HG03064 (cell line): ENCODE measurements around the gene CEL.
A peak's percentile ranks its signal among the peaks of the same experiment; 100 is the strongest.

Experiments
- ATAC-seq: cut with Tn5 transposase; IDR thresholded peaks from one replicate; pipeline ENCODE4 v1.9.1; 2021; ENCODE audit warnings: low read depth; ENCODE audit not compliant: unreplicated experiment

CEL gene

DNA sequence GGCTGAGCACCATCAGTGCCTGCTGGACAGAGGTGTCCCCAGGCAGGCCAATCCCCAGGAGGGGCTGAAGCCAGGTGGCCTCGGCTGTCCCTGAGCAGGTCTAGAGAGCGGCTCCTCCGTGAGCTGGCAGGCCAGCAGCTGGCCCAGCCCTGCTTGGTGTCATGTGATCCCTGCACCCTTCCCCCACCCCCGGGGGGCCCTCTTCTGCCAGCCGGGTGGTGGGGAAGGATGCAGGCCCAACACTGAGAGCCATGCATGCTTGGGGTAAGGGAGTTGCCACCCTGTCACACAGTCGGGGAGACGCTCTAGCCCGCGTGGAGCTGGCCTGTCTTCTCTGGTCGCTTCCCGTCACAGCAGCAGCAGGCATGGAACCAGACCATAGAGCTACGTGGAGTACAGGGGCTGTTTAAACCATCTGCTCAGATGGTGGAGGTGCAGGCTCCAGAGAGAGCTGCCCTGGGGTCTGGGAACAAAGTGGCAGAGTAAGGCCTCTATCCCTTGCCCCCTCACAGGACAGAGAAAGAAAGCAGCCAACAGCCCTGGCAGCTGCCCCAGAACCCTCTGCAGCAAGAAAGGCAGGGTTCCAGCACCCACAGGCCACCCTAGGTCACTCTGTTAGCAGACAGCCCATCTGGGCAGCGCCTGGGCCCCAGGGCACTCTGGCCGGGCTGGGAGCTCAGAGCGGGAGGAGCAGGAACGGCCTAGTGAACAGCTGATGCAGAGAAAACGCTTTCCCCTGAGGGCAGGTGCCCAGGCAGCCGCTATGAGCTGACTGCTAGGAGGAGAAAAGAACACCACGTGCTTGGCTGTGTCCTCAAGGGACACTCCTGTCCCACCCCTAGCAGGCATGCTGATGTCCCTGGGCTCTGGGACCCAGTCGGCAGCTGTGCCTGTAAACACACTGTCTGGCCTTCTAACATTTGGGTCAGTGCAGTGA, 52.4 kb downstream of the CEL start:
- no peak for ATAC-seq

DNA sequence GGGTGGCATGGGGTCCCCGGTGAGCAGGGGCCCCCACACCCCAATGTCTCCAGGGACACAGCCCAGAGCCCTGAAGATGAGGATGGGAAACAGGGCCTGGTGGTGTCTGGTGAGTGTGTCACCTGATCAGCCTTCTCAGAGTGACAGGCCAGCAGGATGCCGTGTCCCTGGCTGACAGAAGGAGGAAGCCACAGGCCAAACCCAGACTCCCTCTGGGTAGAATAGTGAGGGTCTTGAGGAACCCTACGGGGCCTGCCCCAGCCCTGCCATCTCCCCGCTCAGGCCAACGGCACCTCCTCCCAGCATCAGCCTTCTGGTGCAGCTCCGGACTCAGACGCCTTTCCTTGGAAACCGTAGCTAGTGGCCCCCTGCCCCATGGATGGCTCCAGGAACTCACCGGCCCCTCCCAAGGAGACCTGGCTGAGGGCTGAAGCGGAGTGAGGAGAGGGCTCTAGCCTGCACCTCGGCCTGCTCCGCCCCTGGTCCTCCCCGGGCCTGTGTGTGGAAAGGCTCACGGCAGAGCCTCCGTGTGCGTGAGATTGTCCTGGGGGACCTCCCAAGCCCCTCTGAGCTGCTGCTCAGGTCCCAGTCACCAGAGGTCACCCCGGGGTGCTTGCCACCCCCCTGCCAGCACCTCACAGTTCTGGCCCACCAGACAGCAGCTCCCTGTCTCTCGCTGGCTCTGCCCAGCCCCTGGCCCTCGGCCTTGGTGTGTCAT, 53.3 kb downstream of the CEL start:
- ATAC-seq: no peak

DNA sequence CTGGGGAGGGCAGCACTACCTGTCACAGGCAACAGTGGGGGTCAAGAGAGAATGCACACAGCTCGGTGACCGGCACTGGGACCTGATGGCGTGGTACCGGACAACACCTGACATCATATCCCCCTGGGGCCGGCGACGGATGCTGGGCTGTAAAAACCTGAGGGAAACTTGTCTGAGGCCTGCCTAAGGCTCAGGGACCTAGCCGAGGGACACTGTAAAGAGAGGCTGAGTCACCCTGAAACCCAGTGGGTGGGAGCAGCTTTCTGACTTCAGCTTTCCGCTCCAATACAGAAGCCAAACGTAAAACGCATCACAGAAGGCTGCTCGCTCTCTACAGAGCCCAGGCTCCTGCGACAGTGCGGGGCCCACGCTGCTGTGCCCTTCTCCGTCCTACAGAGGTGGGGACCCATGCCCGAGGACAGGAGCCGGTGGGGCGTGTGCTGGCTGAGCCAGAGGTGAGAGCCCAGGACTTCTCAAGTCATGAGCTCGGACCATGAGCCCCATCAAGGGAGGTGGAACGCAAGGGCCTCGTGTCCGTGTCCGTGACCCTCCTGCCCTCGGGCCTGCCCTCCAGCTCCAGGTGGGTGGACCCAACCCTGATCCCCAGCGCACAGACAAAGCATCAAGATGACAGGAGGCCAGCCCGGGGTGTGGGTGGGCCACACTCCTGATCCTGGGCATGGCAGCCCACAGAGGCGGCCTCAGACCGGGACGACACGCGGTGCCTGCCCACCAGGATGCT, 54.0 kb downstream of the CEL start:
- peak; percentile 62 for ATAC-seq

DNA sequence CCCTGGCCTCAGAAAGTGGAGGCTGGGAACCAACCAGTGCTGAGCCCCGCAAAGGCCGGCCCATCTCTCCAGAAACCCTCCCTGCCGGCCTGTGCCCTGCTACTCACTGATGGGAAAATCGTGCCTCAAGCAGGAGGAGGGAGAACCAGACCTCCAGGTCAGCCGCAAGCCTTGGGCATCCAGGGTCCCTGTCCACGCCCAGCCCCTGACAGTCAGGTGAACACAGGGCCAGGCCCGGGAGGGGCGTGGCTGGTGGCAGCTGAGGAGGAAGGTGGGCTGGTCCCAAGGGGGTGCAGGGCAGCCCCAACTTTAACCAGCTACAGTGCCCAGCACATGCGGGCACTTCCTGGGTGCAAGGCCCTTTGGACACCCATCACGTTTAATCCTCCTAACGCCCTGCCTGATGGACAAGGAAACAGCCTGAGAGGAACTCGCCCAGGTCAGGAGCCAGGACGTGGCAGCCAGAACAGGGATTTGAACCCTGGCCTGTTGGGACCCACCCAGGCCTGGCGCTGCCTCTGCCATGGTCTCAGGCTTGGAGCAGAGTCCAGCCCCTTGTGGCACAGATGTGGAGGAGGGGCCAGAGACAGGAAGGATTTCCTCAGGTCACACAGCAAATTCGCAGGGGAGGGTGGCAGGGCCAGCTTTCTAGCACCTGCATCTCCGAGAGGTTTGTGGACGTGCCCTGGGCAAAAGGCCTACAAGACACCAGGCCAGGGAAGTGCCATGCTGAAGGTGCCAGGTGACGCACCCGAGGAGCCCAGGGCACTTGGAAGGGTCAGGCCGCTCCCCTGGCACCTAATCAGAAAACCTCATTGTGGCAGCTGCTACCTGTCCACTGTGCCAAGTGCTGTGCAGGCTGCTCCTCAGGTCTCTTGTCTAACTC, 54.8 kb downstream of the CEL start:
- no peak for ATAC-seq

DNA sequence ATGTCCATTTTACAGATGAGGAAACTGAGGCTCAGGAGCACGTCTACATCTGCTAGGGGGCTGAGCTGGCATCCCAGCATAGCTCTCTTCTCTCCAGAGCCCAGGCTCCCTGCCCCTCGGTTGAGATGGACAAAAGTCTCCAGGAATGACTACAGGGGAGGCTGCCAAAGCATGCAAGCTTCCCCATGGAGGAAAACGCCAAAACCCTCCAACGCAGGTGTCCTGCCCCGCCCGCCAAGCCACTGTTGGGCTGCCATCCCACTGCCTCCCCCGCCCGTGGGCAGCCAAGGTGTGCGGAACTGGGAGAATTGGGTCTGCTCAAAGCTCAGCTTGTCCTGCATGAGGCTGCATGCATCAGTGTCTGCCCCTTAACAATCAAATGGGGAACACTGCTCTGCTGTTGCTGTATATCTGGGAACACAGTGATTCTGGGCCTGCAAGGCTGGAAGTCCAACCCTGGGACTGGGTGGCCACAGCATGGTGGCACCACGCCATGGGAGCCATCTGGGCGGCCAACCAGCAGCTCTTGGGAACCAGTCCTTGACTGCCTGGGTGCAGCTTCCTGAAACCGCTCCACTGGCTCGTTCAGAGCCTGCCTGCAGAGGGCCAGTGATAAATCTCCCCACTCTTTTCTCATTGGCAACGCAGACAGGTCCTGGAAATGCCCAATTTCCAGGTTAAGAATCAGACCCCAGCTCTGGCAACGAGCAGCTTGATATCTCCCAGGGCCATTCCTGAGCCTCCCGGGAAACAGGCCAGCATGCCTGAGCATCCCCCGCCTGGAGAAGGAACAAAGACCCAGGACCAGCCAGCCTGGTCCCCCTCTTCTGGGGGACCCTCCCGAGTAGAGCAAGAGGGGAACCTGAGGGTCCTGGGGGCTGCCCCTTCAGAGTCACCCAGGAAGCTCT, 55.7 kb downstream of the CEL start:
- ATAC-seq: no peak

DNA sequence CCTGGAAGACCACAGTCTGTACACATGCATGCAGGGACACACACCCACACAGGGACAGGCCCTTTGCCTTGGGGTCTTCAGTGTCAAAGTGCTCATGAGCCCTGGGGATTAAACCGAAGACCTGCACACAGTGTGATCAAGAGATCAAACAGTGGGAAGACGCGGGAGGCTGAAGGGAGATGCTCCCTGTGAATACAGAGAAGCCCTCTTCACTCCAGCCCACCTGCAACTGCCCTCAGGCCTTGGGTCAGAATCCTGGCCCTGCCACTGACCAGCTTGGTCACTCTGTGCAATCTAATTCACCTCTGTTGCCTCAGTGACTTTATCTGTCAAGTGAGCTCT, 56.4 kb downstream of the CEL start:
- ATAC-seq: no peak

DNA sequence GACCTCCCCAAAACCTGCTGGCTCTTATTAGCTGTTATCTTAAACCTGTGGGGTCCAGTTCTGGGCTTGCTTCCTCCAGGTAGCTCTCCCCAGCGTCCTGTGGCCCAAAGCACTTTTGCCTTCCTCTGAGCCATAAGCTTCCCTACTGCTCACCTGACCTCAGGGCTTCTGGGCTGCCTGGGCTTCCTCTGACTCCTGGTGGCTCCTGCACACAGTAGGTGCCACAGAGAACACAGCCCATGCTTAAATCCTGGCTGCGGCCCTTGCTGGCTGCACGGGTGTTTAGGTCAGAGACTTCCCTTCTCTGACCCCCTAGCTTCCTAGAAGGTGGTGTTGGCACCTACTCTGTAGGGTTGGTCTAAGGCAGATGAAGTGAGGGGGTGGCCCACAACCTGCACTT, 56.8 kb downstream of the CEL start:
- ATAC-seq: no peak

DNA sequence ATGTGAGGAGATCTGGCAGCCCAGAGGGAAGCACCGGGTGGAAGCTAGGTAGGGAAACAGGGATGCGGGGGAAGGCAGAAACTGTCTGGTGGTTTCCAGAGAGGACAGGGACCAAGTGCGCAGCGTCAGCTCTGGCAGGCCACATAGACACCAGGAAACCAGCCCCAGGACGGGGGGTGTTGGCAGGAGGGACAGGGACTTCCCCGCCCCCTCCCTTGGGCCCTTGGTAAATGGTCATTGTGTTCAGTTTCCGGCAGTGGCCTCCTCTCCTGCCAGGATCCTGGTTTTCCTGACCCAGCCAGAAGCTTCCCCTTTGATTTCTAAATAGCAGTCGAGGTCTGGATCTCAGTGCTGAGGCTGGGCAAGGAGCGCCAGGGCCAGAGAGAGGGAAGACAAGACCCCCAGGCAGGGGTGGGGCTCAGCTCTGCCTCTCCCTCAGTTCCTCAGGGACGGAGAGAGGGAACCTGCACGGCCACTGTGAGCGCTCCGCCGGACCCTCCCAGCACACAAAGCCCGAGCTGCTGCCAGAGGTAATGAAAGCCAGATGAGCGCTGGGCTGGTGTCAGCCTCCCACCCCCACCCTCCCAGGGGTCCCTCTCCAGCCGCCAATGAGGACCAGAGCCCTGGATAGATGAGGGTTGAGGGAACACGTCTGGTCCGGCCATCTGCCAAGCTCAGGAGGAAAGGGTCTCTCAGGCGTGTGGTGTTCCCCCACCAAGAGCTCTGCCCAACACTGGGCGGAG, 57.5 kb downstream of the CEL start:
- no peak for ATAC-seq

DNA sequence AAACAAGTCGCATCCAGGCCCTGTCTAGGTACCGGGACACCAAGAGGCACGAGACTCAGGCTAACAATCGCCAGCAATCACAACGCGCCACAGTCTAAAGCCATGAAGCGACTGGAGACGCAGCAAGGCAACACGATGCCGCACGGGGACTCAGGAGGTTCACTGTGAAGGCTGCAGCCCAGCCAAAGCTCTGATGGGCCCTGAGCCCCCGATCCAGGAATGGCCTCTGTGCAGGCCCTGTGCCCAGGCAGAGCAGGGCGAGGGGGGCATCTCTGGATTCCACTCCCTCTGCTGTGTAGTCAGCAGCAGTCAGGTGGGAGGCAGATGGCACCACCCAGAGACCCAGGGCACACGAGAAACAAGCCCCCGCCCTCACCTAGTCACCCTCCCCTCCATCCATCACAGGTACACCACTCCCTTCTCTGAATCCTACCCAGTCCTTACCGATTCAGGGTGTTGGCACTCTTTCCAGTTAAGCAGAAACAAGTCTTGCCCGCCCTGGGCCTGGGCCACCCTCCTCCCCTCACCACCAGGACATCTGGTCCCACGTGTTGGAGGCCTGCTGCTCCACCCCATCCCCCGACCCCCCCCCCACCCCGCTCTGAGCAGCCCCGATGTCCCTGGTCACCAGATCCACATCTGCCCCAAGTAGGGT, 58.2 kb downstream of the CEL start:
- ATAC-seq: no peak

DNA sequence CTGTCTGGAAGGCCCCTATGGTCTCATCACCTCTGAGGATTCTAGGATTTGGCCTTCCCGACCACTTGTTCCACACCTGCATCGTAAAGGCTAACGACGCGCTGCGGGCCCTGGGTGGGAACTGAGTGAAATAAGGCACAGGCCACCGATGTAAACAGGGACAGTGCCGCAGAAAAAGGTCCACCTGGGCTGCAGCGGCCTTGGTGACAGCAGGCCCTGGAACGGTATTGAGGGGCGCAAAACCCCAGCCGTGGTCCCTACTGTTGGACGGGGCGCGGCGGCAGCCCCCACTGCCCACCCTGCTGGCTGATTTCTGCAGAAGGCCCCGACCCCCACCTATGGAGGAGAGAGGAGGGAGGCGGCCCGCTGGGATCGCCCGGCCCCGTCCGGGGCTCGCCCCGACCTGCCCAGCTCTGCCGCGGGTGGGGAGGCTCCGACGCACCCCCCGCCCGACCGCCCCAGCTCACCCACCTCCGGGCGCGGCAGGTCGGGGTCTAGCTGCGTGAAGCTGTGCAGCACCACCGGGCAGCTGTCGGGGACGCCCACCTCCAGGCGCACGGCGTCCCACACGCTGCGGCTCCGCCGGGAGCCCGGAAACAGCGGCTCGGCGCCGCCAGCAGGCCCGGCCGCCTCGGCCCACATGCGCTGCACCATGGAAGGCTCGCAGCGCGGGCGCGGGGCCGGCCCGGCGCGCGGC, 58.9 kb downstream of the CEL start:
- ATAC-seq: peak; percentile 7
